OCI-LY1 (cell line): ENCODE results near the gene KCNH6.

ENCODE experiments used
- H2AFZ ChIP-seq: fragments of 200-600 bp; sonication (generic), shearing (Covaris generic); 2 replicates; pipeline ENCODE4 v1.6.0; 2014; ENCODE audit warnings: antibody characterized with exemption, mild to moderate bottlenecking, low read length
- H3F3A ChIP-seq: fragments of 200-600 bp; sonication (generic), shearing (Covaris generic); 2 replicates; pipeline ENCODE4 v1.6.0; 2014; ENCODE audit warnings: mild to moderate bottlenecking, antibody characterized with exemption, low read length, moderate library complexity; ENCODE audit not compliant: insufficient read depth
- H3K27ac ChIP-seq: fragments of 200-600 bp; sonication (generic); 2 replicates; pipeline ENCODE4 v1.5.1; 2014; ENCODE audit warnings: low read length, mixed run types, mild to moderate bottlenecking, low read depth; ENCODE audit not compliant: poor library complexity, severe bottlenecking
- H3K27me3 ChIP-seq: fragments of 200-600 bp; sonication (generic); 2 replicates; pipeline ENCODE4 v1.6.0; 2014; ENCODE audit warnings: antibody characterized with exemption, mild to moderate bottlenecking, low read length, moderate library complexity; ENCODE audit not compliant: insufficient read depth
- H3K36me3 ChIP-seq: fragments of 200-600 bp; sonication (generic); 2 replicates; pipeline ENCODE4 v1.6.1; 2014; ENCODE audit warnings: mild to moderate bottlenecking, antibody characterized with exemption, low read length, moderate library complexity, mixed read lengths; ENCODE audit not compliant: insufficient read depth
- H3K4me1 ChIP-seq: fragments of 200-600 bp; sonication (generic); 2 replicates; pipeline ENCODE4 v1.5.1; 2014; ENCODE audit warnings: mild to moderate bottlenecking, low read length, moderate library complexity; ENCODE audit not compliant: insufficient read depth, severe bottlenecking
- H3K4me2 ChIP-seq: fragments of 200-600 bp; sonication (generic), shearing (Covaris generic); 2 replicates; pipeline ENCODE4 v1.6.1; 2014; ENCODE audit warnings: low read length
- H3K4me3 ChIP-seq: fragments of 200-600 bp; sonication (generic); 2 replicates; pipeline ENCODE4 v1.5.1; 2014; ENCODE audit warnings: low read length, low read depth, mild to moderate bottlenecking, mixed read lengths; ENCODE audit not compliant: poor library complexity, severe bottlenecking
- H3K79me2 ChIP-seq: fragments of 200-600 bp; shearing (Covaris generic); 2 replicates; pipeline ENCODE4 v1.6.1; 2016; ENCODE audit warnings: mixed run types, low read length, mixed read lengths; ENCODE audit not compliant: insufficient read depth
- H3K9ac ChIP-seq: fragments of 200-600 bp; sonication (generic), shearing (Covaris generic); 2 replicates; pipeline ENCODE4 v1.6.1; 2014; ENCODE audit warnings: mild to moderate bottlenecking, low read length, mixed read lengths
- H3K9me2 ChIP-seq: fragments of 200-600 bp; sonication (generic), shearing (Covaris generic); 2 replicates; pipeline ENCODE4 v1.6.1; 2014; ENCODE audit warnings: low read depth, mild to moderate bottlenecking, low read length, mixed read lengths
- H3K9me3 ChIP-seq: fragments of 200-600 bp; shearing (Covaris generic); 2 replicates; pipeline ENCODE4 v1.6.1; 2014; ENCODE audit warnings: low read length, mixed read lengths
- H4K20me1 ChIP-seq: fragments of 200-600 bp; sonication (generic), shearing (Covaris generic); 2 replicates; pipeline ENCODE4 v1.6.0; 2016; ENCODE audit warnings: mild to moderate bottlenecking, low read length; ENCODE audit not compliant: insufficient read depth
- CTCF ChIP-seq: fragments of 200-600 bp; sonication (generic), shearing (Covaris generic); IDR thresholded peaks from 2 replicates; pipeline ENCODE4 v1.5.1; 2017; ENCODE audit warnings: mild to moderate bottlenecking, antibody characterized with exemption, low read length, moderate library complexity, mixed read lengths
- EZH2 ChIP-seq: fragments of 200-600 bp; sonication (generic), shearing (Covaris generic); IDR thresholded peaks from 2 replicates; pipeline ENCODE4 v1.8.0; 2017; ENCODE audit warnings: borderline replicate concordance, mixed run types, mild to moderate bottlenecking, antibody characterized with exemption, low read length, moderate library complexity, mixed read lengths

The KCNH6 gene

DNA sequence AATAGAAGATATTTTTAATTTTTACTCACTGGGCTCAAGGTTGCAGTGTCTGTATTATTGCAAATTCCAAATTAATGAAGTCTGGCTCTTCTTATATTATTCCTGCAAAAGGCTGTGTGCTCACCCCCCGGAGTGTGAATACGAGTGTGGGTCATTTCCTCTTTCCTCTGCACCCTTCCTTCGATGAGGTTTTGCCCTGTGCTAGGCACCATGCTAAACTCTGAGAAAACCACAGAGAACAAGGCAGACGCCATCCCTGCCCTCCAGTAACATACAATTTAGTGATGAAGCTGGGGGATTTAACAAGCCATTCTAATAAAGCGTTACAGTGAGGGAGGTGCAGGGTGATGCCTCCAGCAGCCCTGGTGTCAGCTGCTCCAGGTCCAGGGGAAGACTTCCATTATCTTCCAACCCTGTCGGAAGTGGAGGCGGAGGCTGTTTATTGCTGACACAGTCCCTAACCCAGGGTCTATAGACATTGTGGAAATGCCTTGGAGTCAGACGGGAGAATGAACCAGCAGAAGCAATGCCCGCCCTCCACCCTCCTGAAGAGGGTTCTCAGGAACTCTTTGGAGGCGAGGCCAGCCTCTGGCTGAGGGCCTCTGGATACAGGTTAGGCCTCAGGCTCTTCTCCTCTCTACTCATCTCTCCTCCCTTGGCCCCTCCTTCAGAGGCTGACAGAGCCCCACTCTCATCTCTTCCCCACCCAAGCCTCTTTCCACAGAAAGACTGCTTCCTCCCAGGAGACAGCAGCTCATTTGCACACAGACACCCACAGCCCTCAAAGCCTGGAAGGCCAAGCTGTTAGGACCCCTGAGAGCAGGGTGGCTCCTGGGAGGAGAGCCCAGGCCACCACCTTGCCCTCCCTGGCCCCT lies 48.3 kb upstream of the KCNH6 start:
- Histone ChIP-seq H3K4me3 (no peak overlapping the region), H3K9ac (no peak overlapping the region), H3K36me3 (no peaks in the 10 kb centered on the region), H2AFZ (no peak overlapping the region), H3K27me3 (peaks cover 15% of the 10 kb centered on the region; the same call in 1 of the 2 replicates), H3K4me2 (no peak overlapping the region), H3K9me3 (no peaks in the 10 kb centered on the region), H4K20me1 (no peaks in the 10 kb centered on the region), H3K27ac (no peak overlapping the region), H3K4me1 (peaks cover 8% of the 10 kb centered on the region), H3K9me2 (no peaks in the 10 kb centered on the region), H3K79me2 (no peaks in the 10 kb centered on the region), H3F3A (no peaks in the 10 kb centered on the region)
- no peak for TF ChIP-seq EZH2
- TF ChIP-seq CTCF = no peak

DNA sequence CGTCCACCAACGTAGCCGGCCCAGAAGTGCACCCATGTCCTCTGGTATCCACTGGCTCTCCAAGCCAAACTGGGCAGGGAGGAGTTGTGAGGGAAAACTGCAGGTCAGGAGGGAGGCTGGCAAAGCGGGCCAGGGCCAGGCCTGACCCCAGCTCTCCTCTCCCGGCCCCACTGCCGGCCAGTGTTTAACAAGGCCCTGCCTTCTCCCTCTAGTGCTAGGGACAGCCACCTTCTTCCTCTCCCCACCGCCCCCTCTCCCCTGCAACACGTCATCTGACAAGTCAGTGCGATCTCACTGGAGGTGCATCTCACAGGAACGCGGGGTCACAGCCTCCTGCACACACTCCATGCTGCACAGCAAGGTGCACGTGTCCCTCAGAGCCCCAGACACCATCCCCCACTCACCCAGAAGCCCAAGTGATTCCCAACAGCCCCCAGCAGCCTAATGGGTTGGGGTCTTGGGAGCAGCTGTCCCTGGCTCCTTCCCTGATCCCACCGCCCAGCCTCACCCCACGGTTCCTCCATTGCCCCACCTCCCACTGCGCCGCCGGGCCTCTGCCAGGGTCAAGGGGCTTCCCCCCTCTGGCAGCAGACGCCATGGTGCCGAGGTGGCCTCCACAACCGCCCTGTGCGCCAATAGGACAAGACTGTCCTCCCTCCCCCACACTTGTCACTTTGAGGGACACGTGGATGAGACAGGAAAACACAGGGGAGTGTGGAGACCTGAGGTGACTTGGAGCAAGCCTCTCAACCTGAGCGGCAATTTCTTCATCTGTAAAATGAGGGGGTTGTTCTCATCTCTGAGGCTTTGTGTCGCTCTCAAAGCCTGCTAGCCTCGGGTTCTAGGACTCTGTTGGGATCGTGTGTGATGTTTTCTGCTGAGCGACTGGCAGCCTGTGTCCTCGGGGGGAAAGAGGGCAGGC lies 47.4 kb upstream of the KCNH6 start:
- no peaks in the 10 kb centered on the region for H3K9me3 ChIP-seq
- H3K9me2 ChIP-seq = no peaks in the 10 kb centered on the region
- no peak overlapping the region for H3K4me2 ChIP-seq
- H3K36me3 ChIP-seq = no peaks in the 10 kb centered on the region
- H3F3A ChIP-seq = no peaks in the 10 kb centered on the region
- no peak overlapping the region for H3K27ac ChIP-seq
- H2AFZ ChIP-seq = no peak overlapping the region
- no peak overlapping the region for H3K9ac ChIP-seq
- TF ChIP-seq EZH2 (no peak), CTCF (no peak)
- H3K79me2 ChIP-seq = no peaks in the 10 kb centered on the region
- H3K4me3 ChIP-seq = no peak overlapping the region
- H4K20me1 ChIP-seq = no peaks in the 10 kb centered on the region
- H3K27me3 ChIP-seq = peaks cover 15% of the 10 kb centered on the region; the same call in 1 of the 2 replicates
- H3K4me1 ChIP-seq = peaks cover 13% of the 10 kb centered on the region

DNA sequence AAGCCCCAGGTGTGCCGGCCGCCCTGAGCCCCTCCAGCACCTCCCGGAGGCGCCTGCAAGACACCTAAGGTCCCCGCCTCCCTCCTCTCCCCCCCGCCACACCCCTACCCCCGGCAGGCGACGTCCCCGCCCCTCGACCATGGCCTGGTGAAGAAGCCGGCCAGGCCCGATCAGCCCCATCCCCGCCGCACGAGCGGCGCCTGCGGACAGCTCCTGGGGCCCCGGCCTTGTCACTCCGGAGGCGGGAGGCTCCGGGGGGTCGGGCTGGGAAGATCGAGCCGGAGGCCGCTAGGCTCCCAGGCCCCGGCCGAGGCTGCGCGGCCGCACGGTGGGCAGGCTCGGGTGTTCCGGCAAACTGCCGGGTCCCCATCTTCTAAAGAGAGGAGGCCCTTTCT lies 46.7 kb upstream of the KCNH6 start:
- H3K4me3 ChIP-seq = peak overlapping the region; percentile 46
- peaks cover 19% of the 10 kb centered on the region for H3K4me1 ChIP-seq
- H3K4me2 ChIP-seq = peak overlapping the region; percentile 52
- H3K79me2 ChIP-seq = no peaks in the 10 kb centered on the region
- no peaks in the 10 kb centered on the region for H3K36me3 ChIP-seq
- H3K9me2 ChIP-seq = no peaks in the 10 kb centered on the region
- H3K27ac ChIP-seq = no peak overlapping the region
- no peaks in the 10 kb centered on the region for H3F3A ChIP-seq
- H4K20me1 ChIP-seq = no peaks in the 10 kb centered on the region
- no peak overlapping the region for H2AFZ ChIP-seq
- no peak for TF ChIP-seq CTCF
- TF ChIP-seq EZH2 = no peak
- H3K9me3 ChIP-seq = no peaks in the 10 kb centered on the region
- peaks cover 15% of the 10 kb centered on the region; the same call in 1 of the 2 replicates for H3K27me3 ChIP-seq
- no peak overlapping the region for H3K9ac ChIP-seq
